Activated T-cell treated with anti-CD3 and anti-CD28 coated beads, Interleukin-2, amount 50 U/mL, for 1 hour (primary cell): ENCODE data around the gene FIBCD1.
"Not testable (repeated sequence)": the region's sequence is repeated elsewhere in the genome, so short reads cannot be mapped to it uniquely, and the experiment has no call there.

Experiments used
- DNase-seq: peaks from one replicate; pipeline ENCODE4 v3.0.0-alpha.2; 2020

Gene FIBCD1

GRCh38 chr9:130921300-130921988, 17.6 kb downstream of the FIBCD1 start:
- DNase-seq: no peak

GRCh38 chr9:130920762-130921299, 18.2 kb downstream of the FIBCD1 start:
- no peak for DNase-seq

GRCh38 chr9:130920233-130920632, 18.8 kb downstream of the FIBCD1 start:
- DNase-seq: no peak

GRCh38 chr9:130919559-130920145, 19.4 kb downstream of the FIBCD1 start:
- no peak for DNase-seq

GRCh38 chr9:130918826-130919558, 20.1 kb downstream of the FIBCD1 start:
- no peak for DNase-seq

GRCh38 chr9:130918101-130918825, 20.8 kb downstream of the FIBCD1 start:
- no peak for DNase-seq

GRCh38 chr9:130917168-130917960, 21.7 kb downstream of the FIBCD1 start:
- DNase-seq: no peak

GRCh38 chr9:130915096-130915447, 24.0 kb downstream of the FIBCD1 start:
- no peak for DNase-seq

- DNase-seq: no peak
Observed at GRCh38 chr9:130914417-130915095, 24.5 kb downstream of the FIBCD1 start.

- no peak for DNase-seq
Observed at GRCh38 chr9:130913599-130914416, 25.2 kb downstream of the FIBCD1 start.

GRCh38 chr9:130912932-130913598, 26.0 kb downstream of the FIBCD1 start:
- DNase-seq: no peak

GRCh38 chr9:130911254-130912049, 27.6 kb downstream of the FIBCD1 start:
- no peak for DNase-seq

GRCh38 chr9:130910670-130911069, 28.4 kb downstream of the FIBCD1 start:
- not testable (repeated sequence) for DNase-seq

GRCh38 chr9:130910041-130910440, 29.0 kb downstream of the FIBCD1 start:
- not testable (repeated sequence) for DNase-seq

- no peak for DNase-seq
Observed at GRCh38 chr9:130908878-130909355, 30.1 kb downstream of the FIBCD1 start.

- DNase-seq: no peak
Observed at GRCh38 chr9:130908146-130908877, 30.7 kb downstream of the FIBCD1 start.

GRCh38 chr9:130906735-130907416, 32.2 kb downstream of the FIBCD1 start:
- no peak for DNase-seq
